SK-N-SH (cell line): Measurements from ENCODE around the gene IPO9. TPM values are rescaled to one million over a fixed set of nuclear protein-coding genes. Genes with fewer than 3 reads are reported as not detected.

ENCODE experiments used
- CTCF ChIA-PET: fragments of 300-600, 350-600 bp; formaldehyde crosslinking; extraction: SDS; loops from one replicate; lab custom pipeline; 2021; lab: Yijun Ruan, JAX
- POLR2A ChIA-PET: fragments of 350-600 bp; sonication (Branson Sonifier 250); formaldehyde crosslinking; extraction: SDS; loops from one replicate; lab custom pipeline; 2020; ENCODE audit warnings: antibody characterized with exemption, inconsistent platforms; lab: Yijun Ruan, JAX
- DNase-seq: peaks from one replicate; pipeline ENCODE4 v3.0.0; 2012
- H2AFZ ChIP-seq: fragments of 200-600 bp; sonication (generic); 2 replicates; pipeline ENCODE4 v1.8.1; 2016; ENCODE audit warnings: antibody characterized with exemption, mild to moderate bottlenecking, low read depth
- H3F3A ChIP-seq: fragments of 200-600 bp; sonication (generic); replicated peaks from 2 replicates; pipeline ENCODE3; 2016; ENCODE audit warnings: antibody characterized with exemption, mild to moderate bottlenecking; ENCODE audit not compliant: insufficient read depth
- H3K27ac ChIP-seq, 2 experiments: fragments of 200-500 bp in 1 of 2; fragments of 200-600 bp in 1 of 2; sonication (Bioruptor generic) in 1 of 2; sonication (generic), shearing (Covaris generic) in 1 of 2; 2 replicates each; pipeline versions ENCODE4 v1.5.1 to v1.6.1; 2014 to 2016; ENCODE audit warnings: low read depth in 2 of 2, inconsistent platforms in 1 of 2, low read length in 1 of 2, mild to moderate bottlenecking in 1 of 2, mixed read lengths in 1 of 2
- H3K27me3 ChIP-seq: fragments of 200-600 bp; sonication (generic), shearing (Covaris generic); 2 replicates; pipeline ENCODE4 v1.6.1; 2016; ENCODE audit warnings: mixed run types; ENCODE audit not compliant: insufficient read depth
- H3K36me3 ChIP-seq, 2 experiments: fragments of 200-500 bp in 1 of 2; fragments of 200-600 bp in 1 of 2; sonication (Bioruptor generic) in 1 of 2; sonication (generic) in 1 of 2; replicated peaks in 1 of 2; 2 replicates each; pipeline versions ENCODE3 to v1.5.1; 2014 to 2016; ENCODE audit warnings: low read length in 1 of 2, mild to moderate bottlenecking in 1 of 2; ENCODE audit not compliant: insufficient read depth in 2 of 2, control insufficient read depth in 1 of 2
- H3K4me1 ChIP-seq, 2 experiments: fragments of 200-500 bp in 1 of 2; fragments of 200-600 bp in 1 of 2; sonication (Bioruptor generic) in 1 of 2; sonication (generic), shearing (Covaris generic) in 1 of 2; 2 replicates each; pipeline versions ENCODE4 v1.5.1 to v1.6.1; 2014 to 2016; ENCODE audit warnings: low read depth in 1 of 2, low read length in 1 of 2, mixed run types in 1 of 2; ENCODE audit not compliant: insufficient read depth in 2 of 2, control insufficient read depth in 1 of 2
- H3K4me2 ChIP-seq: fragments of 200-600 bp; sonication (generic), shearing (Covaris generic); 2 replicates; pipeline ENCODE4 v1.6.1; 2017; ENCODE audit warnings: mixed run types
- H3K4me3 ChIP-seq, 2 experiments: fragments of 200-500 bp in 1 of 2; fragments of 200-600 bp in 1 of 2; sonication (Bioruptor generic) in 1 of 2; sonication (generic), shearing (Covaris generic) in 1 of 2; 2 replicates each; pipeline versions ENCODE4 v1.5.1 to v1.8.1; 2014 to 2016; ENCODE audit warnings: low read depth in 2 of 2, inconsistent platforms in 1 of 2, low read length in 1 of 2, mild to moderate bottlenecking in 1 of 2, mixed read lengths in 1 of 2, moderate library complexity in 1 of 2
- H3K79me2 ChIP-seq: fragments of 200-600 bp; sonication (generic); 2 replicates; pipeline ENCODE4 v1.8.1; 2017; ENCODE audit warnings: mild to moderate bottlenecking; ENCODE audit not compliant: insufficient read depth
- H3K9ac ChIP-seq: fragments of 200-600 bp; sonication (generic); 2 replicates; pipeline ENCODE4 v1.6.1; 2017; ENCODE audit warnings: mixed run types
- H3K9me2 ChIP-seq: fragments of 200-600 bp; sonication (generic); 2 replicates; pipeline ENCODE4 v1.6.1; 2017; ENCODE audit warnings: mixed run types
- H3K9me3 ChIP-seq: fragments of 200-600 bp; sonication (generic); 2 replicates; pipeline ENCODE4 v1.6.1; 2017; ENCODE audit warnings: mixed run types, mild to moderate bottlenecking, moderate library complexity
- H4K20me1 ChIP-seq: fragments of 200-600 bp; sonication (generic); 2 replicates; pipeline ENCODE4 v1.6.1; 2017; ENCODE audit warnings: mild to moderate bottlenecking, mixed run types; ENCODE audit not compliant: insufficient read depth
- ELF1 ChIP-seq: IDR thresholded peaks from 2 replicates; pipeline ENCODE4 v1.4.0; 2012
- EP300 ChIP-seq, 2 experiments: IDR thresholded peaks; 2 replicates each; pipeline versions ENCODE4 v1.4.0 to v1.6.1; 2012; ENCODE audit warnings: borderline replicate concordance in 1 of 2, low read depth in 1 of 2, low read length in 1 of 2
- EZH2phosphoT487 ChIP-seq: fragments of 200-600 bp; sonication (generic); IDR thresholded peaks from 2 replicates; pipeline ENCODE4 v1.6.1; 2017; ENCODE audit warnings: low read depth, mixed run types, mild to moderate bottlenecking, antibody characterized with exemption, moderate library complexity, borderline replicate concordance
- FOSL2 ChIP-seq: IDR thresholded peaks from 2 replicates; pipeline ENCODE4 v1.4.0; 2012; ENCODE audit warnings: low read depth, mild to moderate bottlenecking, moderate library complexity, borderline replicate concordance
- FOXJ3 ChIP-seq: sonication (generic); formaldehyde crosslinking; IDR thresholded peaks from 2 replicates; pipeline ENCODE4 v1.5.1; 2020; ENCODE audit warnings: mild to moderate bottlenecking, missing genetic modification reagents
- FOXM1 ChIP-seq: IDR thresholded peaks from 2 replicates; pipeline ENCODE4 v1.4.0; 2012; ENCODE audit warnings: low read depth, mild to moderate bottlenecking
- GABPA ChIP-seq: IDR thresholded peaks from 2 replicates; pipeline ENCODE4 v1.4.0; 2012; ENCODE audit warnings: low read depth, mild to moderate bottlenecking
- GATA2 ChIP-seq: sonication (generic); formaldehyde crosslinking; IDR thresholded peaks from 2 replicates; pipeline ENCODE4 v1.5.0; 2020; ENCODE audit warnings: mild to moderate bottlenecking, missing genetic modification reagents
- JUND ChIP-seq: IDR thresholded peaks from 2 replicates; pipeline ENCODE4 v1.4.0; 2012
- MAX ChIP-seq: IDR thresholded peaks from 2 replicates; pipeline ENCODE4 v1.4.0; 2012; ENCODE audit warnings: low read depth
- RAD21 ChIP-seq: IDR thresholded peaks from 2 replicates; pipeline ENCODE4 v1.6.1; 2012; ENCODE audit warnings: mild to moderate bottlenecking, low read length
- RCOR1 ChIP-seq: fragments of 150-350 bp; IDR thresholded peaks from 2 replicates; pipeline ENCODE4 v1.6.1; 2017; ENCODE audit warnings: antibody characterized with exemption, low read length
- SIN3A ChIP-seq: IDR thresholded peaks from 2 replicates; pipeline ENCODE4 v1.6.1; 2012; ENCODE audit warnings: low read depth, mild to moderate bottlenecking, low read length, moderate library complexity, borderline replicate concordance
- SMC3 ChIP-seq: IDR thresholded peaks from 2 replicates; pipeline ENCODE4 v1.6.1; 2012; ENCODE audit warnings: low read depth, low read length, improper control_type of control experiment
- TAF1 ChIP-seq: IDR thresholded peaks from 2 replicates; pipeline ENCODE4 v1.6.1; 2012; ENCODE audit warnings: low read depth, mild to moderate bottlenecking, low read length, moderate library complexity, borderline replicate concordance
- YY1 ChIP-seq: IDR thresholded peaks from 2 replicates; pipeline ENCODE4 v1.4.0; 2012; ENCODE audit warnings: low read depth, mild to moderate bottlenecking
- ZBTB33 ChIP-seq: IDR thresholded peaks from 2 replicates; pipeline ENCODE4 v1.4.0; 2012; ENCODE audit warnings: low read depth, borderline replicate concordance
- WGBS: methylation state at CpG from one replicate; pipeline ENCODE4 v1.1.6; 2017; ENCODE audit warnings: low lambda C conversion rate; 5-methylcytosine and 5-hydroxymethylcytosine counted together
- polyA plus RNA-seq, 3 experiments: library from polyadenylated mRNA; depleted of rRNA; stranded (reverse); fragments of >200 nt; gene quantifications; 2 replicates each; pipeline ENCODE4 v1.2.3, GENCODE V29; 2012
- TF ChIP-seq, protein P1 (sequence below): IDR thresholded peaks from 2 replicates; pipeline ENCODE4 v1.4.0; 2012; ENCODE audit warnings: low read depth, borderline replicate concordance

IPO9 gene
- polyA plus RNA-seq, 1 of the 3 experiments (the other 2 are of a cell fraction), result 24.5 TPM

DNA sequence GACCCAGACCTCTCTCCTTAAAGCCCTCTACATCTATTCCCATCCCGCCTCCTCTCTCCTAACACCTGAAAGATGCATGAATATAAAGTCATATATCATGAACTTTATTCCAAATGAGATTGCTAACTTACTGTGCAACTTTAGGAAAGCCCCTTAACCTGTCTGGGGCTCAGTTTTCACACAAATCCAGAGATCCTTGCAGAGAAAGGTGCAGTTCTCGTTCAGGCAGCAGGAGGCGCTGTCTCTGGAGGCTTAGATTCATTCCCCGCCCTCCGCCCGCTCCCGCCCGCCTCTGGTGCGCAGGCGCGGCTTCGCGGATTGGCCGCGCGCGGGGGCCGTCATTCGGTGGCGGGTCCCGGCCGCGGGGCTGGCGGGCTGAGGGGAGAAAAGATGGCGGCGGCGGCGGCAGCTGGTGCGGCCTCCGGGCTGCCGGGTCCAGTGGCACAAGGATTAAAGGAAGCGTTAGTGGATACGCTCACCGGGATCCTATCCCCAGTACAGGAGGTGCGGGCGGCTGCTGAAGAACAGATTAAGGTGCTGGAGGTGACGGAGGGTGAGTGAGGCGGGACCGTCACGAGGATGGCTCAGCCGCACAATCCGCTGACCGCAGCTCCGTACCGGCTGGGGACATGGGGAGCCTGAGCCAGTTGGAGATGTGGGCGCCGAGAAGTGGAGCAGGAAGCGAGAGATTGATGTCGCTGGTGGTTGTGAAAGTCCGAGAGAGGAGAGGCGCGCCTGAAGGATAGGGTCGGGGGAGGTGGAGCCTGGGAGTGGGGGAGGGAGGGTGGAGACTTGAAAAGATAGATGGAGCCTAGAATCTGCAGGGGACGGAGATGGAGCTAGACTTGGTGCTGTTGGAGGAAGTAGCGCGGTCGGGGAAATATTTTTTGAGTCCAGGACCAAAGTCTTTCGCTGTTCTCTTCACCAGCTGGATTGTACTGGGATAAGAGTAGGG is at the start of gene IPO9 (continued):
- TF ChIP-seq ZBTB33 (no peak), SIN3A (peak; percentile 66; the same call in 1 of the 2 replicates), EZH2phosphoT487 (no peak), FOSL2 (no peak), GABPA (no peak), MAX (peak; percentile 28; the same call in 1 of the 2 replicates), YY1 (peak; percentile 93), GATA2 (CRISPR knock-in tag) (no peak), FOXJ3 (CRISPR knock-in tag) (no peak), RAD21 (peak; percentile 40), TAF1 (peak; percentile 92; the same call in 1 of the 2 replicates), RCOR1 (0 out of 2 replicates have a peak, but pooled peaks have one; percentile 13)
- TF ChIP-seq, protein P1, sequence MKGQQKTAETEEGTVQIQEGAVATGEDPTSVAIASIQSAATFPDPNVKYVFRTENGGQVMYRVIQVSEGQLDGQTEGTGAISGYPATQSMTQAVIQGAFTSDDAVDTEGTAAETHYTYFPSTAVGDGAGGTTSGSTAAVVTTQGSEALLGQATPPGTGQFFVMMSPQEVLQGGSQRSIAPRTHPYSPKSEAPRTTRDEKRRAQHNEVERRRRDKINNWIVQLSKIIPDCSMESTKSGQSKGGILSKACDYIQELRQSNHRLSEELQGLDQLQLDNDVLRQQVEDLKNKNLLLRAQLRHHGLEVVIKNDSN, result no peak
- TF ChIP-seq, all 33 proteins: peak for 12

DNA sequence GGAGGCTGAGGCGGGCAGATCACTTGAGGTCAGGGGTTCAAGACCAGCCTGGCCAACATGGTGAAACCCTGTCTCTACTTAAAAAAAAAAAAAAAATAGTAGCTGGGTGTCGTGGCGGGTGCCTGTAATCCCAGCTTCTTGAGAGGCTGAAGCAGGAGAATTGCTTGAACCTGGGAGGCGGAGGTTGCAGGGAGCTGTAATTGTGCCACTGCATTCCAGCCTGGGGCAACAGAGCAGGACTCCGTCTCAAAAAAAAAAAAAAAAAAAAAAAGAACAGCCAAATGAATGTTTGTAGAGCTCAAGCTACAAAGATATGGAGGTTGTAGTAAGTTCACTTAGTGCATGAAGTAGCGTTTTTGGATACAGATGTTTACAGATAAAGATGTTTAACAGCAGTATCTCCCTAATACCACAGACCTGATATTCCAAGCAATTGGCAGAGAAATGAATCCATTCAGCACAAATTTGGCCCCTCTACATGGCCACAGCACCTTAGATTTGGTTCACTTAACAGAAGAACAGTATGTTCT is 49.5 kb upstream of the IPO9 start:
- Histone ChIP-seq H3K36me3 (peaks cover 38 to 66% of the 10 kb centered on the region in 2 experiments), H3K4me3 (no peak overlapping the region), H3K9me3 (no peaks in the 10 kb centered on the region), H3K4me2 (no peak overlapping the region), H2AFZ (no peak overlapping the region), H3K9me2 (no peaks in the 10 kb centered on the region), H3K27me3 (no peaks in the 10 kb centered on the region), H3K9ac (no peak overlapping the region), H3F3A (peaks cover 76% of the 10 kb centered on the region), H3K79me2 (peaks cover 89% of the 10 kb centered on the region), H3K4me1 (peaks cover 0 to 72% of the 10 kb centered on the region in 2 experiments), H3K27ac (peak overlapping the region in 1 of 2 experiments; percentile 99; a peak in 3 of 4 replicates), H4K20me1 (no peaks in the 10 kb centered on the region)
- WGBS, result 95% methylated on average over 6 of the region's 6 CpGs
- no peak for DNase-seq
- ChIA-PET POLR2A (no interaction called here), CTCF (interaction anchor here (1.1 to 26.9 kb wide), 7 partner anchors 10 to 249 kb away, joined by 4 to 827 read pairs (median 5); no protein-coding TSS in a partner anchor)
- TF ChIP-seq SIN3A (no peak), MAX (no peak), ELF1 (no peak), SMC3 (no peak), JUND (no peak), FOXM1 (no peak), EP300 (IDR thresholded peaks at IDR 0.05; ENCODE audit: borderline replicate concordance in 1 of 2, low read depth in 1 of 2, low read length in 1 of 2) (no peak)
